ENCODE results near the gene DNAJB11.

DNA sequence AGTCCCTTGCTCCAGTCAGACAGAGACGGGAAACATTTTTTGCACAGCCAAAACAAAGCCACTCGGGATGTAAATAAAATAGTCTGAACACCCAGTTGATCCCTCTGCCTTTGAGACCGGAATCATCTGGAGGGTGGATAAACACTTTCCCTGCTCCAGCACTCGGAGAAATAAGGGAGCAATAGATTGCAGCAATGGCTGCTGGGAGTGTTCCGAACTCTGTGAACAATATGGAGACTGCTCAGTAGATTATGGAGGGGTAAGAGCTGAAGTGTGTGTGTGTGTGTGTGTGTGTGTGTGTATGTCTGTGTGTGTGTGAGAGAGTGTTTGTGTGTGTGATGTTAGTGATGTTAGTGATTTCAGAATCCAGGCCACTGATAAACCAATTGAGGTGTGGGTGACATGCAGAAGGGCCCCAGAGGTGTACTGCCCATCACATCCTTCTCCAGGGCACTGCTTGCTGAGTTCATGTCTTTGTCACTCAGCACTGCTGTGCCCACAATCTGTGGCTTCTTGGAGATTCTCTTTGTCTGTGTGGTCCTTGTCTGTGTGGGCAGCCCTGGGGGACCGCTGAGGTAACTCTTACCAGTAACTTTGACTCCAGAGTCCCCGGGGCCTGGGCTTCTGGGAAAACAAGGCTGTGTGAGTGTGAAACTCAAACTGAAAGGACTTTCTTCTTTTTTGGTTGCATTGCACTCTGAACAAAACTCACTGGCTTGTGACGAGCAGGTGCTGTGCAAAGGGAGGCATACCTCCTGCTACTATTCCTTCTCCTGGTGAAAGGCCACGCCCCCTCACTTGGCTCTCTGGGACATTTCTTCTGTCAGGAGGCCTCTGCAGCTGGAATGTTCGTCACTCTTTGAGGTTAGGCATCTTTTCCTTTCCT lies 49.3 kb upstream of the DNAJB11 start:
- TF ChIP-seq, protein P1, sequence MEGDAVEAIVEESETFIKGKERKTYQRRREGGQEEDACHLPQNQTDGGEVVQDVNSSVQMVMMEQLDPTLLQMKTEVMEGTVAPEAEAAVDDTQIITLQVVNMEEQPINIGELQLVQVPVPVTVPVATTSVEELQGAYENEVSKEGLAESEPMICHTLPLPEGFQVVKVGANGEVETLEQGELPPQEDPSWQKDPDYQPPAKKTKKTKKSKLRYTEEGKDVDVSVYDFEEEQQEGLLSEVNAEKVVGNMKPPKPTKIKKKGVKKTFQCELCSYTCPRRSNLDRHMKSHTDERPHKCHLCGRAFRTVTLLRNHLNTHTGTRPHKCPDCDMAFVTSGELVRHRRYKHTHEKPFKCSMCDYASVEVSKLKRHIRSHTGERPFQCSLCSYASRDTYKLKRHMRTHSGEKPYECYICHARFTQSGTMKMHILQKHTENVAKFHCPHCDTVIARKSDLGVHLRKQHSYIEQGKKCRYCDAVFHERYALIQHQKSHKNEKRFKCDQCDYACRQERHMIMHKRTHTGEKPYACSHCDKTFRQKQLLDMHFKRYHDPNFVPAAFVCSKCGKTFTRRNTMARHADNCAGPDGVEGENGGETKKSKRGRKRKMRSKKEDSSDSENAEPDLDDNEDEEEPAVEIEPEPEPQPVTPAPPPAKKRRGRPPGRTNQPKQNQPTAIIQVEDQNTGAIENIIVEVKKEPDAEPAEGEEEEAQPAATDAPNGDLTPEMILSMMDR (IDR thresholded peaks at IDR 0.05 in 8 of 11, conservative IDR thresholded peaks at IDR 0.05 in 3 of 11), result no peak
- TF ChIP-seq POLR2A (IDR thresholded peaks at IDR 0.05), result no peak
- no peak for TF ChIP-seq POLR2AphosphoS5 (IDR thresholded peaks at IDR 0.05)

Measured in spleen (tissue), 7 donors.